Activated CD4-positive, alpha-beta T cell treated with anti-CD3 and anti-CD28 coated beads, Interleukin-2, amount 10 ng/mL, durations not matched to agents 24 days and 14 days (primary cell): ENCODE measurements around the gene PRPH2. TPM values are rescaled to one million over a fixed set of nuclear protein-coding genes. Genes with fewer than 3 reads are reported as not detected.

Experiments
- DNase-seq: peaks from one replicate; pipeline ENCODE4 v3.0.0; 2022
- H3K27ac Mint-ChIP-seq: one replicate; pipeline ENCODE4 v1.8.0; 2022; ENCODE audit warnings: mild to moderate bottlenecking, mixed read lengths
- H3K27me3 Mint-ChIP-seq: one replicate; pipeline ENCODE4 v1.8.0; 2022; ENCODE audit warnings: mixed read lengths
- H3K36me3 Mint-ChIP-seq: one replicate; pipeline ENCODE4 v1.8.0; 2022; ENCODE audit warnings: low read depth, mild to moderate bottlenecking, mixed read lengths
- H3K4me1 Mint-ChIP-seq: one replicate; pipeline ENCODE4 v1.8.0; 2021; ENCODE audit warnings: mixed read lengths
- H3K4me3 Mint-ChIP-seq: one replicate; pipeline ENCODE4 v1.8.0; 2022; ENCODE audit warnings: mild to moderate bottlenecking, moderate library complexity, mixed read lengths
- H3K9me3 Mint-ChIP-seq: one replicate; pipeline ENCODE4 v1.8.0; 2021; ENCODE audit warnings: mixed read lengths
- intact Hi-C: fragments of 100-400 bp; cut with micrococcal nuclease; formaldehyde crosslinking; loops from one replicate; pipeline ENCODE4 v1.15.1; 2023
- total RNA-seq: library from RNA; stranded (reverse); gene quantifications from 2 replicates; pipeline ENCODE4 v1.2.3, GENCODE V29; 2022

Gene PRPH2
- total RNA-seq, 1 donor from 2014 or later: not detected

GRCh38 chr6:42727087-42727611 lies 4.8 kb upstream of the PRPH2 start:
- H3K27ac Mint-ChIP-seq: peak overlapping the region; percentile 97
- H3K4me3 Mint-ChIP-seq: peak overlapping the region; percentile 84
- H3K4me1 Mint-ChIP-seq: peaks cover 14% of the 10 kb centered on the region
- DNase-seq: peak; percentile 63
- no peaks in the 10 kb centered on the region for H3K9me3 Mint-ChIP-seq
- intact Hi-C loops: loop anchor here (2.0 to 5.0 kb wide), 2 partner anchors 34 to 165 kb away; a partner anchor contains a TSS
- H3K36me3 Mint-ChIP-seq: no peaks in the 10 kb centered on the region
- H3K27me3 Mint-ChIP-seq: no peaks in the 10 kb centered on the region

- H3K4me3 Mint-ChIP-seq: peak overlapping the region; percentile 84
Measured at GRCh38 chr6:42726485-42727086, 4.2 kb upstream of the PRPH2 start.

GRCh38 chr6:42726026-42726425 lies 3.6 kb upstream of the PRPH2 start:
- H3K4me3 Mint-ChIP-seq: peak overlapping the region; percentile 84
- H3K27me3 Mint-ChIP-seq: no peaks in the 10 kb centered on the region
- peak overlapping the region; percentile 97 for H3K27ac Mint-ChIP-seq
- no peaks in the 10 kb centered on the region for H3K36me3 Mint-ChIP-seq
- intact Hi-C loops: loop anchor here (1.0 to 5.0 kb wide), 5 partner anchors 20 to 166 kb away; partner anchors contain the start of gene TBCC
- DNase-seq: no peak
- no peaks in the 10 kb centered on the region for H3K9me3 Mint-ChIP-seq
- H3K4me1 Mint-ChIP-seq: peaks cover 14% of the 10 kb centered on the region

More at GRCh38 chr6:42726485-42727086, 4.2 kb upstream of the PRPH2 start:
- intact Hi-C loops: loop anchor here (1.0 to 5.0 kb wide), 5 partner anchors 20 to 166 kb away; partner anchors contain the start of gene TBCC
- H3K4me1 Mint-ChIP-seq: peaks cover 14% of the 10 kb centered on the region
- H3K9me3 Mint-ChIP-seq: no peaks in the 10 kb centered on the region
- H3K27me3 Mint-ChIP-seq: no peaks in the 10 kb centered on the region
- peak overlapping the region; percentile 97 for H3K27ac Mint-ChIP-seq
- no peaks in the 10 kb centered on the region for H3K36me3 Mint-ChIP-seq
- peak; percentile 91 for DNase-seq

- no peak for DNase-seq
- intact Hi-C loops: loop anchor here (5.0 kb wide), 1 partner anchor 167 kb away; a partner anchor contains a TSS
- Mint-ChIP-seq H3K9me3 (no peaks in the 10 kb centered on the region), H3K4me1 (peaks cover 14% of the 10 kb centered on the region), H3K27ac (no peak overlapping the region), H3K36me3 (no peaks in the 10 kb centered on the region), H3K27me3 (peaks cover 4% of the 10 kb centered on the region), H3K4me3 (no peak overlapping the region)
Measured at GRCh38 chr6:42724825-42725224, 2.4 kb upstream of the PRPH2 start.

GRCh38 chr6:42720739-42721138 lies 1.7 kb downstream of the PRPH2 start:
- no peak overlapping the region for H3K4me3 Mint-ChIP-seq
- DNase-seq: no peak
- no peaks in the 10 kb centered on the region for H3K36me3 Mint-ChIP-seq
- H3K27me3 Mint-ChIP-seq: peaks cover 4% of the 10 kb centered on the region
- H3K4me1 Mint-ChIP-seq: no peaks in the 10 kb centered on the region
- intact Hi-C loops: no loop called here
- no peaks in the 10 kb centered on the region for H3K9me3 Mint-ChIP-seq
- no peak overlapping the region for H3K27ac Mint-ChIP-seq

- Mint-ChIP-seq H3K27me3 (peaks cover 4% of the 10 kb centered on the region), H3K9me3 (peaks cover 9% of the 10 kb centered on the region), H3K4me1 (peaks cover 2% of the 10 kb centered on the region), H3K36me3 (peaks cover 3% of the 10 kb centered on the region), H3K27ac (no peak overlapping the region), H3K4me3 (no peak overlapping the region)
- DNase-seq: no peak
- intact Hi-C loops: no loop called here
Measured at GRCh38 chr6:42715871-42716270, 6.5 kb downstream of the PRPH2 start.

GRCh38 chr6:42714098-42714761 lies 8.2 kb downstream of the PRPH2 start:
- Mint-ChIP-seq H3K4me1 (peaks cover 2% of the 10 kb centered on the region), H3K27ac (no peak overlapping the region)

GRCh38 chr6:42711930-42712329 lies 10.5 kb downstream of the PRPH2 start:
- no peak overlapping the region for H3K27ac Mint-ChIP-seq
- H3K27me3 Mint-ChIP-seq: no peaks in the 10 kb centered on the region
- peaks cover 3% of the 10 kb centered on the region for H3K36me3 Mint-ChIP-seq
- H3K4me3 Mint-ChIP-seq: no peak overlapping the region
- DNase-seq: no peak
- H3K4me1 Mint-ChIP-seq: peaks cover 2% of the 10 kb centered on the region
- peaks cover 9% of the 10 kb centered on the region for H3K9me3 Mint-ChIP-seq
- intact Hi-C loops: no loop called here

More at GRCh38 chr6:42714098-42714761, 8.2 kb downstream of the PRPH2 start:
- peaks cover 9% of the 10 kb centered on the region for H3K9me3 Mint-ChIP-seq
- peaks cover 3% of the 10 kb centered on the region for H3K36me3 Mint-ChIP-seq
- H3K27me3 Mint-ChIP-seq: no peaks in the 10 kb centered on the region
- DNase-seq: no peak
- no peak overlapping the region for H3K4me3 Mint-ChIP-seq
- intact Hi-C loops: no loop called here

- Mint-ChIP-seq H3K4me1 (peaks cover 2% of the 10 kb centered on the region), H3K36me3 (peaks cover 3% of the 10 kb centered on the region), H3K27me3 (no peaks in the 10 kb centered on the region), H3K9me3 (peaks cover 9% of the 10 kb centered on the region), H3K27ac (no peak overlapping the region), H3K4me3 (no peak overlapping the region)
- no peak for DNase-seq
- intact Hi-C loops: no loop called here
Measured at GRCh38 chr6:42710316-42710715, 12.1 kb downstream of the PRPH2 start.

GRCh38 chr6:42709871-42710270 lies 12.5 kb downstream of the PRPH2 start:
- H3K27ac Mint-ChIP-seq: no peak overlapping the region
- peaks cover 9% of the 10 kb centered on the region for H3K9me3 Mint-ChIP-seq
- H3K4me1 Mint-ChIP-seq: peaks cover 2% of the 10 kb centered on the region
- H3K36me3 Mint-ChIP-seq: peaks cover 3% of the 10 kb centered on the region
- no peaks in the 10 kb centered on the region for H3K27me3 Mint-ChIP-seq
- H3K4me3 Mint-ChIP-seq: no peak overlapping the region
- intact Hi-C loops: no loop called here
- no peak for DNase-seq

- Mint-ChIP-seq H3K27me3 (no peaks in the 10 kb centered on the region), H3K9me3 (peaks cover 9% of the 10 kb centered on the region), H3K4me1 (no peaks in the 10 kb centered on the region), H3K4me3 (no peak overlapping the region), H3K36me3 (peaks cover 3% of the 10 kb centered on the region), H3K27ac (no peak overlapping the region)
- intact Hi-C loops: no loop called here
- no peak for DNase-seq
Measured at GRCh38 chr6:42708096-42708495, 14.3 kb downstream of the PRPH2 start.

- peaks cover 9% of the 10 kb centered on the region for H3K9me3 Mint-ChIP-seq
- peaks cover 3% of the 10 kb centered on the region for H3K36me3 Mint-ChIP-seq
- H3K4me3 Mint-ChIP-seq: no peak overlapping the region
- no peak for DNase-seq
- no peaks in the 10 kb centered on the region for H3K4me1 Mint-ChIP-seq
- H3K27me3 Mint-ChIP-seq: no peaks in the 10 kb centered on the region
- intact Hi-C loops: no loop called here
- no peak overlapping the region for H3K27ac Mint-ChIP-seq
Measured at GRCh38 chr6:42707595-42707994, 14.8 kb downstream of the PRPH2 start.

GRCh38 chr6:42704937-42705374 lies 17.4 kb downstream of the PRPH2 start:
- H3K9me3 Mint-ChIP-seq: no peaks in the 10 kb centered on the region
- H3K36me3 Mint-ChIP-seq: no peaks in the 10 kb centered on the region
- H3K4me1 Mint-ChIP-seq: no peaks in the 10 kb centered on the region
- intact Hi-C loops: no loop called here
- no peak overlapping the region for H3K27ac Mint-ChIP-seq
- no peaks in the 10 kb centered on the region for H3K27me3 Mint-ChIP-seq
- DNase-seq: no peak
- H3K4me3 Mint-ChIP-seq: no peak overlapping the region

- no peaks in the 10 kb centered on the region for H3K9me3 Mint-ChIP-seq
- no peaks in the 10 kb centered on the region for H3K4me1 Mint-ChIP-seq
- H3K36me3 Mint-ChIP-seq: no peaks in the 10 kb centered on the region
- no peak for DNase-seq
- H3K4me3 Mint-ChIP-seq: no peak overlapping the region
- intact Hi-C loops: no loop called here
- H3K27me3 Mint-ChIP-seq: no peaks in the 10 kb centered on the region
- H3K27ac Mint-ChIP-seq: no peak overlapping the region
Measured at GRCh38 chr6:42704251-42704936, 18.0 kb downstream of the PRPH2 start.
